Suppressor macrophage (primary cell): ENCODE data around the gene CFAP73.

ENCODE experiments used
- DNase-seq, 4 experiments: peaks; one replicate each; pipeline ENCODE4 v3.0.0-alpha.2; 2020 to 2022

The CFAP73 gene

GRCh38 chr12:113165521-113166450 lies 16.3 kb downstream of the CFAP73 start:
- DNase-seq: no peak

- DNase-seq: no peak
These were observed 18.3 kb downstream of the CFAP73 start for GRCh38 chr12:113167868-113168267.

GRCh38 chr12:113169697-113170096 lies 20.2 kb downstream of the CFAP73 start:
- no peak for DNase-seq

- DNase-seq: no peak
These were observed 20.9 kb downstream of the CFAP73 start for GRCh38 chr12:113170457-113170856.

- DNase-seq: no peak
These were observed 21.4 kb downstream of the CFAP73 start for GRCh38 chr12:113170926-113171325.

GRCh38 chr12:113171543-113171942 lies 22.0 kb downstream of the CFAP73 start:
- DNase-seq: no peak

GRCh38 chr12:113172185-113172584 lies 22.7 kb downstream of the CFAP73 start:
- DNase-seq: no peak

GRCh38 chr12:113173081-113173698 lies 23.7 kb downstream of the CFAP73 start:
- DNase-seq: no peak

- peak; percentile 68 to 83 (median 78) for DNase-seq
These were observed 25.2 kb downstream of the CFAP73 start for GRCh38 chr12:113174461-113175384.

GRCh38 chr12:113179023-113179422 lies 29.5 kb downstream of the CFAP73 start:
- DNase-seq: no peak

GRCh38 chr12:113180333-113180732 lies 30.8 kb downstream of the CFAP73 start:
- no peak for DNase-seq

- no peak for DNase-seq
These were observed 32.5 kb downstream of the CFAP73 start for GRCh38 chr12:113181975-113182374.

GRCh38 chr12:113183030-113183589 lies 33.6 kb downstream of the CFAP73 start:
- DNase-seq: no peak

- peak in 1 of 4 experiments; percentile 83 for DNase-seq
These were observed 34.8 kb downstream of the CFAP73 start for GRCh38 chr12:113184098-113184899.

GRCh38 chr12:113184900-113185179 lies 35.3 kb downstream of the CFAP73 start:
- DNase-seq: peak; percentile 91 to 96 (median 94)

- peak; percentile 74 to 91 (median 88) for DNase-seq
These were observed 35.9 kb downstream of the CFAP73 start, which contains the start of the genes DDX54 and RITA1 for GRCh38 chr12:113185180-113186032. DDX54 (minus strand) TSS chr12:113185478; CDS start chr12:113185451, 27 bp downstream. RITA1 (plus strand) TSS chr12:113185721; CDS start chr12:113186747, 1,026 bp downstream.

GRCh38 chr12:113186033-113186365 lies 36.5 kb downstream of the CFAP73 start:
- peak in 1 of 4 experiments; percentile 13 for DNase-seq

GRCh38 chr12:113186666-113187325 lies 37.3 kb downstream of the CFAP73 start:
- no peak for DNase-seq

GRCh38 chr12:113189361-113189760 lies 39.8 kb downstream of the CFAP73 start:
- DNase-seq: no peak

GRCh38 chr12:113190761-113191160 lies 41.2 kb downstream of the CFAP73 start:
- peak in 1 of 4 experiments; percentile 30 for DNase-seq
